Measurements from ENCODE around the gene MSH5. TPM values are rescaled to one million over a fixed set of nuclear protein-coding genes. Genes with fewer than 3 reads are reported as not detected.
A peak's percentile ranks its signal among the peaks of the same experiment; 100 is the strongest.

MSH5 gene
- total and polyA plus RNA-seq, 2 of the 13 experiments (the other 11 are each of a cell fraction or from before 2014, with no cell fraction given), result 10.2 to 38.7 TPM

DNA sequence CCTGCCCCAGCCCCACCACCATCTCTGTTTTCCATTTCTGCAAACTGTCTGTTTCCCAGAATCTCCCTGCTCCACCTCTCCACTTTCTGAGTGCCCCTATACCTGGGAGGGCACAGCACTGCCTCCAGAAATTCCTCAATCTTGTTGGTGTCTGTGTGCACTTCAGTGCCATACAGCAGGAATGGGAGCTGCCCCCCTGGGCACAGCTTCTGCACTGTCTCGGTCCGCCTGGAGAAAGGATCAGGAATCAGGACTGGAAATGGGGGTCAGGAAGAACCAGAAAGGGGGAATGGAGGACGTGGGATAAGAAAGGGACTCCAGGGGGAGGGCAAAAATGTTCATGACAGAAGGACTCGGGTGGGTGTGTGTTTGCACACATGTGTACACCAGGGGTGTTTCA, 6.1 kb upstream of the MSH5 start:
- no peak for DNase-seq (ENCODE audit: low spot score)
- Histone ChIP-seq H3K9ac (ENCODE audit: insufficient read depth, low read depth, low read length) (peak overlapping the region; percentile 98), H4K20me1 (ENCODE audit: insufficient read depth, low read length) (peaks cover 33% of the 10 kb centered on the region; the same call in 1 of the 2 replicates), H3K4me1 (ENCODE audit: insufficient read depth, low read length) (peaks cover 77% of the 10 kb centered on the region), H3K4me3 (replicated peaks in 1 of 3; ENCODE audit: insufficient read depth in 1 of 3, low read depth in 2 of 3, low read length in 3 of 3) (peak overlapping the region; percentile 14 to 92 (median 71); a peak in 5 of 6 replicates), H3K4me2 (ENCODE audit: low read depth, low read length) (peak overlapping the region; percentile 98), H3K36me3 (replicated peaks in 1 of 2; ENCODE audit: control insufficient read depth in 1 of 2, insufficient read depth in 2 of 2, low read length in 2 of 2) (peaks cover 19 to 42% of the 10 kb centered on the region in 2 experiments), H3K27ac (ENCODE audit: extremely low read length, insufficient read depth, low read length) (peak overlapping the region; percentile 99), H3K27me3 (ENCODE audit: control insufficient read depth in 1 of 2, insufficient read depth in 2 of 2, low read length in 2 of 2) (no peaks in the 10 kb centered on the region; a peak in 1 of 5 replicates), H2AFZ (ENCODE audit: low read length) (no peak overlapping the region), H3K9me3 (ENCODE audit: low read length) (no peaks in the 10 kb centered on the region), H3K79me2 (ENCODE audit: insufficient read depth, low read length) (peaks cover 41% of the 10 kb centered on the region)
- CTCF ChIA-PET (ENCODE audit: low intra/inter-chr PET ratio, low total read pairs), result interaction anchor here (1.3 kb wide), 1 partner anchor 36 kb away, joined by 3 read pairs; no protein-coding TSS in a partner anchor
- in situ Hi-C loops (cut with HindIII; ENCODE audit: extremely low pct_ligation_motif_present, low pct_unique_long_range_greater_than_20kb) (loop anchor here (5.0 kb wide), 1 partner anchor 34 kb away; no protein-coding TSS in a partner anchor), intact Hi-C loops (cut with micrococcal nuclease; ENCODE audit: unreplicated experiment) (no loop called here)
- BruUV-seq (replicated peaks), result no TSS peak
- ATAC-seq, result no peak
- 92% methylated on average over 4 of the region's 4 CpGs for WGBS (ENCODE audit: low lambda C conversion rate)
- FAIRE-seq, result no peak
- POLR2A ChIA-PET, result interaction anchor here (1.8 to 11.3 kb wide), 5 partner anchors 13 to 62 kb away, joined by 4 to 279 read pairs (median 66); partner anchors contain the start of genes VARS1 and VWA7
- no peak for TF ChIP-seq SAFB2 (CRISPR knock-in tag; IDR thresholded peaks at IDR 0.05; ENCODE audit: borderline replicate concordance, low read depth)
- TF ChIP-seq ZNF879 (CRISPR knock-in tag; IDR thresholded peaks at IDR 0.05), result no peak
- TF ChIP-seq ATAD3A (CRISPR knock-in tag; IDR thresholded peaks at IDR 0.05), result no peak
- TF ChIP-seq, protein P1, sequence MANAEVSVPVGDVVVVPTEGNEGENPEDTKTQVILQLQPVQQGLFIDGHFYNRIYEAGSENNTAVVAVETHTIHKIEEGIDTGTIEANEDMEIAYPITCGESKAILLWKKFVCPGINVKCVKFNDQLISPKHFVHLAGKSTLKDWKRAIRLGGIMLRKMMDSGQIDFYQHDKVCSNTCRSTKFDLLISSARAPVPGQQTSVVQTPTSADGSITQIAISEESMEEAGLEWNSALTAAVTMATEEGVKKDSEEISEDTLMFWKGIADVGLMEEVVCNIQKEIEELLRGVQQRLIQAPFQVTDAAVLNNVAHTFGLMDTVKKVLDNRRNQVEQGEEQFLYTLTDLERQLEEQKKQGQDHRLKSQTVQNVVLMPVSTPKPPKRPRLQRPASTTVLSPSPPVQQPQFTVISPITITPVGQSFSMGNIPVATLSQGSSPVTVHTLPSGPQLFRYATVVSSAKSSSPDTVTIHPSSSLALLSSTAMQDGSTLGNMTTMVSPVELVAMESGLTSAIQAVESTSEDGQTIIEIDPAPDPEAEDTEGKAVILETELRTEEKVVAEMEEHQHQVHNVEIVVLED (CRISPR knock-in tag; IDR thresholded peaks at IDR 0.05; ENCODE audit: borderline replicate concordance), result 0 out of 2 replicates have a peak, but pooled peaks have one; percentile 6
- TF ChIP-seq, protein P2, sequence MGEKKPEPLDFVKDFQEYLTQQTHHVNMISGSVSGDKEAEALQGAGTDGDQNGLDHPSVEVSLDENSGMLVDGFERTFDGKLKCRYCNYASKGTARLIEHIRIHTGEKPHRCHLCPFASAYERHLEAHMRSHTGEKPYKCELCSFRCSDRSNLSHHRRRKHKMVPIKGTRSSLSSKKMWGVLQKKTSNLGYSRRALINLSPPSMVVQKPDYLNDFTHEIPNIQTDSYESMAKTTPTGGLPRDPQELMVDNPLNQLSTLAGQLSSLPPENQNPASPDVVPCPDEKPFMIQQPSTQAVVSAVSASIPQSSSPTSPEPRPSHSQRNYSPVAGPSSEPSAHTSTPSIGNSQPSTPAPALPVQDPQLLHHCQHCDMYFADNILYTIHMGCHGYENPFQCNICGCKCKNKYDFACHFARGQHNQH (CRISPR knock-in tag; IDR thresholded peaks at IDR 0.05), result no peak
- TF ChIP-seq GTF2F1 (IDR thresholded peaks at IDR 0.05; ENCODE audit: low read length), result no peak
- TF ChIP-seq KDM5B (CRISPR knock-in tag; IDR thresholded peaks at IDR 0.05; ENCODE audit: borderline replicate concordance), result no peak
- no peak for TF ChIP-seq ZNF780A (CRISPR knock-in tag; IDR thresholded peaks at IDR 0.05)
- TF ChIP-seq FIP1L1 (IDR thresholded peaks at IDR 0.05; ENCODE audit: borderline replicate concordance, insufficient read depth, low read depth, low read length), result 0 out of 2 replicates have a peak, but pooled peaks have one; percentile 55
- no peak for TF ChIP-seq HDAC2 (CRISPR knock-in tag; IDR thresholded peaks at IDR 0.05)
- TF ChIP-seq POLR2G (IDR thresholded peaks at IDR 0.05; ENCODE audit: low read depth, low read length), result 0 out of 2 replicates have a peak, but pooled peaks have one; percentile 25
- TF ChIP-seq JUND (CRISPR knock-in tag; IDR thresholded peaks at IDR 0.05), result no peak
- TF ChIP-seq, protein P3, sequence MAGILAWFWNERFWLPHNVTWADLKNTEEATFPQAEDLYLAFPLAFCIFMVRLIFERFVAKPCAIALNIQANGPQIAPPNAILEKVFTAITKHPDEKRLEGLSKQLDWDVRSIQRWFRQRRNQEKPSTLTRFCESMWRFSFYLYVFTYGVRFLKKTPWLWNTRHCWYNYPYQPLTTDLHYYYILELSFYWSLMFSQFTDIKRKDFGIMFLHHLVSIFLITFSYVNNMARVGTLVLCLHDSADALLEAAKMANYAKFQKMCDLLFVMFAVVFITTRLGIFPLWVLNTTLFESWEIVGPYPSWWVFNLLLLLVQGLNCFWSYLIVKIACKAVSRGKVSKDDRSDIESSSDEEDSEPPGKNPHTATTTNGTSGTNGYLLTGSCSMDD (CRISPR knock-in tag; IDR thresholded peaks at IDR 0.05), result no peak
- no peak for TF ChIP-seq SAP130 (CRISPR knock-in tag; IDR thresholded peaks at IDR 0.05; ENCODE audit: low read depth)
- TF ChIP-seq, protein P4, sequence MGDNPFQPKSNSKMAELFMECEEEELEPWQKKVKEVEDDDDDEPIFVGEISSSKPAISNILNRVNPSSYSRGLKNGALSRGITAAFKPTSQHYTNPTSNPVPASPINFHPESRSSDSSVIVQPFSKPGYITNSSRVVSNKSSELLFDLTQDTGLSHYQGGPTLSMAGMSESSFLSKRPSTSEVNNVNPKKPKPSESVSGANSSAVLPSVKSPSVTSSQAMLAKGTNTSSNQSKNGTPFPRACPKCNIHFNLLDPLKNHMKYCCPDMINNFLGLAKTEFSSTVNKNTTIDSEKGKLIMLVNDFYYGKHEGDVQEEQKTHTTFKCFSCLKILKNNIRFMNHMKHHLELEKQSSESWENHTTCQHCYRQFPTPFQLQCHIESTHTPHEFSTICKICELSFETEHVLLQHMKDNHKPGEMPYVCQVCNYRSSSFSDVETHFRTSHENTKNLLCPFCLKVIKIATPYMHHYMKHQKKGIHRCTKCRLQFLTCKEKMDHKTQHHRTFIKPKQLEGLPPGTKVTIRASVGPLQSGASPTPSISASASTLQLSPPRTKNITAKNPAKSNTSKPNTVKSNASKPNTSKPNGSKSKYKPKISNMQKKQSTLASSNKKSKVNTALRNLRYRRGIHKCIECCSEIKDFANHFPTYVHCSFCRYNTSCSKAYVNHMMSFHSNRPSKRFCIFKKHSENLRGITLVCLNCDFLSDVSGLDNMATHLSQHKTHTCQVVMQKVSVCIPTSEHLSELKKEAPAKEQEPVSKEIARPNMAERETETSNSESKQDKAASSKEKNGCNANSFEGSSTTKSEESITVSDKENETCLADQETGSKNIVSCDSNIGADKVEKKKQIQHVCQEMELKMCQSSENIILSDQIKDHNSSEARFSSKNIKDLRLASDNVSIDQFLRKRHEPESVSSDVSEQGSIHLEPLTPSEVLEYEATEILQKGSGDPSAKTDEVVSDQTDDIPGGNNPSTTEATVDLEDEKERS (CRISPR knock-in tag; IDR thresholded peaks at IDR 0.05), result peak; percentile 44; the same call in 1 of the 2 replicates
- TF ChIP-seq CEBPB (IDR thresholded peaks at IDR 0.05; ENCODE audit: borderline replicate concordance, low read depth, low read length), result no peak
- TF ChIP-seq ZNF619 (CRISPR knock-in tag; IDR thresholded peaks at IDR 0.05), result no peak
- no peak for TF ChIP-seq ZC3H4 (CRISPR knock-in tag; IDR thresholded peaks at IDR 0.05; ENCODE audit: borderline replicate concordance)

Measured in HepG2 (cell line).